ENCODE data around the gene GPRIN3.

The GPRIN3 gene

DNA sequence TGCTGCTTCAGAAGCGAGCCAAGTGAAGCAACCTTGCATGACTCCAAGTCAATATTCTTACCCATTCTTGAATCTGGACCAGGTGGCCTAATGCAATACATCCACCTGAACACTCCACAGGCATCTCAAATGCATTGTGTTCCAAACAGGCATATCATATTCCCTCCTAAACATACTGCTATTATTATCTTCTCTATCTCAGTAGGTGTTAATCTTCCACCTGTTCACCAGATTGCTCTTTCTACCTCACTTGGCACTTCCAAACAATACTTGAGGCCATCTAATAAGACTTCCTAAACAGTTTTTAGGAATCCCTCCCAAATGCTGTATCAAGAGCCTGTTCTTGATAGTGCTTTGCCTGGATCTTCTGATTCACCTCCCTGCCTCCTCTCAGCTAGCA, 90.7 kb downstream of the GPRIN3 start:
- DNase-seq (ENCODE audit: low read depth) = no peak
- no peak for TF ChIP-seq CTCF (IDR thresholded peaks at IDR 0.05; ENCODE audit: low read depth, low read length, missing control alignments)
- no peak overlapping the region for H3K4me3 ChIP-seq (ENCODE audit: low read depth, low read length)

- H3K4me3 ChIP-seq (ENCODE audit: low read depth, low read length) = no peak overlapping the region
- TF ChIP-seq CTCF (IDR thresholded peaks at IDR 0.05; ENCODE audit: low read depth, low read length, missing control alignments) = no peak
- no peak for DNase-seq (ENCODE audit: low read depth)
Observed at GRCh38 chr4:89216422-89216821, 91.2 kb downstream of the GPRIN3 start.

DNA sequence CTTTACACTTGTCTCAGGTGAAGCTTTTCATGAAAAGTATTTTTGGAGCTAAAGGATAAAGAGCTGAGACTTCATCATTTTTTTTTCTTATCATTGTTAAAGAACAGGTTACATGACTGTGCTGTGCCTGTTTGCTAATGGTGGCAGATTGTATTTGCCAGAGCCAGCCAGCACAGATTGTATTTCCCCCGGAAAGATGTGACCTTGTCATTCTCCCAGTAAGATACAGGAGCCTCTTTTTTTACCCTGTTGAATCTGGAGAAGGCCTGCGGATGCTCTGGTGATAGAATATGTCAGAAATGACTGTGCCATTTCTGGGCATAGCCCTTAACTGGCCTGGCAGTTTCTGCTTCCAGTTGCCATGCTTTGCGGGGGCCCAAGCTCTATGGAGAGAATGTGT, 91.9 kb downstream of the GPRIN3 start:
- no peak for DNase-seq (ENCODE audit: low read depth)

DNA sequence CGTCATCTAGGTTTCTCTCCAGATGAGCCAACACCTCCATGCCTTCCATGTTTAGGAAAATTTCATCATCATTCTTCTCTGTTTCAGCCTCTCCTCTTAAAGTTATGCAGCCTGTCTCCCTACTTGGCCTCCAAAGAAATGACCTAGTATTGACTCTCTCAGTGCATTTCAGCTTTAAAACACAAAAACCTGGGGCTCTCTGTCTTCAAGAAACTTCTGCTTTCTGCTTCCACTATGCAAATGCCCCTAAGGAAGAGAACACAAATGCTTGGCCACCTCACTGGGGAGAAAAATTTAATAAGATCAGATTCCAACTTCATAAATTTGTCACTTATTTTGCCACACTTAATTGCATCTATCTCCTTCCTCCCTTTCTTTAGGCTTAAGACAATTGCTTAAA, 93.3 kb downstream of the GPRIN3 start:
- no peak for TF ChIP-seq CTCF (IDR thresholded peaks at IDR 0.05; ENCODE audit: low read depth, low read length, missing control alignments)
- no peak overlapping the region for H3K4me3 ChIP-seq (ENCODE audit: low read depth, low read length)

More for the DNA sequence above, 91.9 kb downstream of the GPRIN3 start:
- no peak overlapping the region for H3K4me3 ChIP-seq (ENCODE audit: low read depth, low read length)
- no peak for TF ChIP-seq CTCF (IDR thresholded peaks at IDR 0.05; ENCODE audit: low read depth, low read length, missing control alignments)

GRCh38 chr4:89213382-89213701, 94.3 kb downstream of the GPRIN3 start:
- no peak overlapping the region for H3K4me3 ChIP-seq (ENCODE audit: low read depth, low read length)
- no peak for DNase-seq (ENCODE audit: low read depth)
- no peak for TF ChIP-seq CTCF (IDR thresholded peaks at IDR 0.05; ENCODE audit: low read depth, low read length, missing control alignments)

More for the DNA sequence above, 93.3 kb downstream of the GPRIN3 start:
- DNase-seq (ENCODE audit: low read depth) = no peak

DNA sequence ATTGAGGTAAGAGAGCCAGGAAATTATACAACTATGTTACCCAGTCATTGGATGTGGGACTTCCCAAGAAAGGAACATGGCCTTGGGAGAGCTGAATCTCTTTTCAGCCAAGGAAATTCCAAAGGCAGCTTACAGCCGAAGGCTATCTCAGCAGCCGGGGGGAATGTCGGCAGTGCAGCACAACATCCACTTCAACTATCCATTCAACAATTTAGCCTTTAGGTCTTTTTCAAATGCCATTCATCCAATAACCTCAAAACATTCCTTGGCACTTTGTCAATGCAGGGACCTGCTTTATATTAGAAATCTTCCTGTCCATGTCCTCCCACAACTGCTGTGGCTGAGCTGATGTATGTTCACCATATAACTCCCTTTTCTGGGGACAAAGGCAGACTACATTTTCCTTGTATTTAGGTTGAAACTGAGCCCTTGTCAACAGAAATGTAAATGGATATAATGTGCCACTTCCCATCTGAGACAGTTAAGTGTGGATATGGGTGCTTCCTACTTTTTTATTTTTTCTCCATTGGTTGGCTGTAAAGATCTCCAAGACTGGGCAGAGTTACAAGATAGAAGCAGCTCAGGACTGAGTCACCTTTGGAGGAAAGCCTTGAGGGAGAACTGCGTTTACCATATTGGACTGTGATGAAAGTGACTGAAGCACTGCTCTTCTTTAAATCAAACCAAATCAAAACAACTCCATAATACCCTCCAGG, 94.8 kb downstream of the GPRIN3 start:
- no peak overlapping the region for H3K4me3 ChIP-seq (ENCODE audit: low read depth, low read length)
- DNase-seq (ENCODE audit: low read depth) = no peak
- TF ChIP-seq CTCF (IDR thresholded peaks at IDR 0.05; ENCODE audit: low read depth, low read length, missing control alignments) = no peak

GRCh38 chr4:89204624-89205023, 103.0 kb downstream of the GPRIN3 start:
- no peak for DNase-seq (ENCODE audit: low read depth)
- no peak for TF ChIP-seq CTCF (IDR thresholded peaks at IDR 0.05; ENCODE audit: low read depth, low read length, missing control alignments)
- no peak overlapping the region for H3K4me3 ChIP-seq (ENCODE audit: low read depth, low read length)
